PC-3 (cell line): ENCODE measurements around the gene MOB1A. TPM values are rescaled to one million over a fixed set of nuclear protein-coding genes. Genes with fewer than 3 reads are reported as not detected.
A peak's percentile ranks its signal among the peaks of the same experiment; 100 is the strongest.

ENCODE experiments used
- ATAC-seq: fragments of 200-7000 bp; cut with Tn5 transposase; 2 replicates; pipeline ENCODE4 v1.9.1; 2020; ENCODE audit warnings: mild to moderate bottlenecking, moderate library complexity
- BruUV-seq: library from RNA; stranded (reverse); fragments of 400-500 nt; replicated peaks from 2 replicates; lab custom pipeline; 2021; lab: Mats Ljungman, UMichigan
- CTCF ChIA-PET: fragments of 300-600 bp; sonication (Branson Sonifier 250); formaldehyde crosslinking; loops from one replicate; lab custom pipeline; 2022; ENCODE audit warnings: antibody characterized with exemption; lab: Charles Lee
- POLR2A ChIA-PET: fragments of 300-600 bp; sonication (Branson Sonifier 250); formaldehyde crosslinking; loops from one replicate; lab custom pipeline; 2022; ENCODE audit warnings: antibody characterized with exemption; ENCODE audit not compliant: unreplicated experiment; lab: Charles Lee
- DNase-seq: peaks from one replicate; pipeline ENCODE4 v3.0.0-alpha.2; 2015
- H2AFZ ChIP-seq: fragments of 300-600 bp; sonication (generic); 2 replicates; pipeline ENCODE4 v1.6.0; 2016; ENCODE audit warnings: antibody characterized with exemption, low read length
- H3F3A ChIP-seq: fragments of 300-600 bp; sonication (generic); one replicate; pipeline ENCODE4 v1.6.0; 2017; ENCODE audit warnings: antibody characterized with exemption, low read length, control low read depth, mild to moderate bottlenecking; ENCODE audit not compliant: unreplicated experiment
- H3K27ac ChIP-seq: fragments of 300-600 bp; sonication (generic); 2 replicates; pipeline ENCODE4 v1.5.1; 2016; ENCODE audit warnings: mild to moderate bottlenecking, low read length
- H3K27me3 ChIP-seq: fragments of 300-600 bp; sonication (generic); 2 replicates; pipeline ENCODE4 v1.6.1; 2016; ENCODE audit warnings: low read length, mixed read lengths
- H3K36me3 ChIP-seq: fragments of 300-600 bp; sonication (generic); 2 replicates; pipeline ENCODE4 v1.6.1; 2016; ENCODE audit warnings: low read depth, mixed run types, low read length, mixed read lengths
- H3K4me1 ChIP-seq: fragments of 300-600 bp; sonication (generic); 2 replicates; pipeline ENCODE4 v1.5.1; 2016; ENCODE audit warnings: low read length; ENCODE audit not compliant: insufficient read depth
- H3K4me2 ChIP-seq: fragments of 300-600 bp; sonication (generic); 2 replicates; pipeline ENCODE4 v1.6.0; 2016; ENCODE audit warnings: low read length
- H3K4me3 ChIP-seq: fragments of 300-600 bp; sonication (generic); 2 replicates; pipeline ENCODE4 v1.5.1; 2016; ENCODE audit warnings: mild to moderate bottlenecking, low read length, mixed read lengths
- H3K79me2 ChIP-seq: fragments of 300-600 bp; sonication (generic); 2 replicates; pipeline ENCODE4 v1.6.1; 2017; ENCODE audit warnings: low read length, mixed read lengths
- H3K9ac ChIP-seq: fragments of 300-600 bp; sonication (generic); 2 replicates; pipeline ENCODE4 v1.6.0; 2016; ENCODE audit warnings: mild to moderate bottlenecking, low read length
- H3K9me2 ChIP-seq: fragments of 300-600 bp; sonication (generic); replicated peaks from 2 replicates; pipeline ENCODE4 v1.6.1; 2016; ENCODE audit warnings: mixed run types, low read length, mixed read lengths
- H3K9me3 ChIP-seq: fragments of 300-600 bp; sonication (generic); 2 replicates; pipeline ENCODE4 v1.6.1; 2016; ENCODE audit warnings: low read length, mixed read lengths
- H4K20me1 ChIP-seq: fragments of 300-600 bp; sonication (generic); 2 replicates; pipeline ENCODE4 v1.6.1; 2016; ENCODE audit warnings: low read length, mixed read lengths
- EZH2 ChIP-seq: fragments of 300-600 bp; sonication (generic); IDR thresholded peaks from one replicate; pipeline ENCODE4 v1.6.1; 2017; ENCODE audit warnings: antibody characterized with exemption, mild to moderate bottlenecking, low read length; ENCODE audit not compliant: unreplicated experiment
- EZH2phosphoT487 ChIP-seq: fragments of 300-600 bp; sonication (generic); IDR thresholded peaks from 2 replicates; pipeline ENCODE4 v1.6.1; 2018; ENCODE audit warnings: mild to moderate bottlenecking, antibody characterized with exemption, low read length, borderline replicate concordance
- intact Hi-C: fragments of 100-400 bp; cut with micrococcal nuclease; formaldehyde crosslinking; loops from 2 replicates; pipeline ENCODE4 v1.9.0; 2023
- total RNA-seq: library from RNA; depleted of rRNA; stranded (reverse); fragments of >200 nt; gene quantifications from 2 replicates; pipeline ENCODE4 v1.2.3, GENCODE V29; 2014
- TF ChIP-seq, protein P1 (sequence below): fragments of 300-600 bp; sonication (generic); conservative IDR thresholded peaks from 2 replicates; pipeline ENCODE4 v1.5.1; 2017; ENCODE audit warnings: antibody characterized with exemption, low read depth, mild to moderate bottlenecking, low read length

Gene MOB1A
- total RNA-seq, 1 experiment from 2014 or later: 69.8 TPM

- Histone ChIP-seq H3K4me1 (peaks cover 32% of the 10 kb centered on the region), H3K9me2 (no peaks in the 10 kb centered on the region), H3K9me3 (no peaks in the 10 kb centered on the region), H3K4me3 (peak overlapping the region; percentile 26; the same call in 1 of the 2 replicates), H3K36me3 (peaks cover 40% of the 10 kb centered on the region), H3K9ac (no peak overlapping the region), H3K27me3 (no peaks in the 10 kb centered on the region), H3F3A (no peaks in the 10 kb centered on the region), H4K20me1 (peaks cover 41% of the 10 kb centered on the region), H2AFZ (no peak overlapping the region), H3K79me2 (peaks cover 72% of the 10 kb centered on the region), H3K4me2 (peak overlapping the region; percentile 69), H3K27ac (peak overlapping the region; percentile 70)
- ChIA-PET POLR2A (no interaction called here), CTCF (no interaction called here)
- TF ChIP-seq EZH2: no peak
- no peak for TF ChIP-seq EZH2phosphoT487
- TF ChIP-seq, protein P1, sequence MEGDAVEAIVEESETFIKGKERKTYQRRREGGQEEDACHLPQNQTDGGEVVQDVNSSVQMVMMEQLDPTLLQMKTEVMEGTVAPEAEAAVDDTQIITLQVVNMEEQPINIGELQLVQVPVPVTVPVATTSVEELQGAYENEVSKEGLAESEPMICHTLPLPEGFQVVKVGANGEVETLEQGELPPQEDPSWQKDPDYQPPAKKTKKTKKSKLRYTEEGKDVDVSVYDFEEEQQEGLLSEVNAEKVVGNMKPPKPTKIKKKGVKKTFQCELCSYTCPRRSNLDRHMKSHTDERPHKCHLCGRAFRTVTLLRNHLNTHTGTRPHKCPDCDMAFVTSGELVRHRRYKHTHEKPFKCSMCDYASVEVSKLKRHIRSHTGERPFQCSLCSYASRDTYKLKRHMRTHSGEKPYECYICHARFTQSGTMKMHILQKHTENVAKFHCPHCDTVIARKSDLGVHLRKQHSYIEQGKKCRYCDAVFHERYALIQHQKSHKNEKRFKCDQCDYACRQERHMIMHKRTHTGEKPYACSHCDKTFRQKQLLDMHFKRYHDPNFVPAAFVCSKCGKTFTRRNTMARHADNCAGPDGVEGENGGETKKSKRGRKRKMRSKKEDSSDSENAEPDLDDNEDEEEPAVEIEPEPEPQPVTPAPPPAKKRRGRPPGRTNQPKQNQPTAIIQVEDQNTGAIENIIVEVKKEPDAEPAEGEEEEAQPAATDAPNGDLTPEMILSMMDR: no peak
- ATAC-seq (no peak), DNase-seq (peak; percentile 27)
- BruUV-seq: no TSS peak
- intact Hi-C loops: no loop called here
These were observed 27.6 kb upstream of the MOB1A start for GRCh38 chr2:74206180-74206688.

DNA sequence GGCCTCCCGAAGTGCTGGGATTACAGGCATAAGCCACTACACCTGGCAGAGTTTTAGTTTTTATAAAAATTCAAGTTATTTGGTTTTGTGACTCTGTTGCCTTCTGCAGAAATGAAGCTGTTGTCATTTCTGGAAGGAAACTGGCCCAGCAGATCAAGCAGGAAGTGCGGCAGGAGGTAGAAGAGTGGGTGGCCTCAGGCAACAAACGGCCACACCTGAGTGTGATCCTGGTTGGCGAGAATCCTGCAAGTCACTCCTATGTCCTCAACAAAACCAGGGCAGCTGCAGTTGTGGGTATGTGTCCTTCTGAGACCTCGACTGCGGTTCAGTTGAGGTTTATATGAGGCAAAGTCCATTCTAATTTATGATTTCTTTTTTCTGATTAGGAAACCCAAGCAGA, 26.9 kb upstream of the MOB1A start:
- Histone ChIP-seq H3K9ac (no peak overlapping the region), H3K4me1 (peaks cover 38% of the 10 kb centered on the region), H3F3A (no peaks in the 10 kb centered on the region), H3K4me2 (peak overlapping the region; percentile 69), H3K27ac (peak overlapping the region; percentile 70), H2AFZ (no peak overlapping the region), H3K9me3 (no peaks in the 10 kb centered on the region), H3K4me3 (peak overlapping the region; percentile 26; the same call in 1 of the 2 replicates), H3K27me3 (no peaks in the 10 kb centered on the region), H3K36me3 (peaks cover 35% of the 10 kb centered on the region), H3K79me2 (peaks cover 78% of the 10 kb centered on the region), H4K20me1 (peaks cover 47% of the 10 kb centered on the region), H3K9me2 (no peaks in the 10 kb centered on the region)
- TF ChIP-seq EZH2 (no peak), EZH2phosphoT487 (no peak)
- TF ChIP-seq, protein P1: no peak
- intact Hi-C loops: no loop called here
- DNase-seq (peak; percentile 78), ATAC-seq (peak; percentile 87)
- ChIA-PET CTCF (no interaction called here), POLR2A (no interaction called here)
- BruUV-seq: no TSS peak

- Histone ChIP-seq H3K27ac (peak overlapping the region; percentile 35; the same call in 1 of the 2 replicates), H3K27me3 (no peaks in the 10 kb centered on the region), H3K4me1 (peaks cover 43% of the 10 kb centered on the region), H4K20me1 (peaks cover 52% of the 10 kb centered on the region), H3K4me3 (peak overlapping the region; percentile 20; the same call in 1 of the 2 replicates), H3K36me3 (peaks cover 32% of the 10 kb centered on the region), H3F3A (no peaks in the 10 kb centered on the region), H3K9ac (no peak overlapping the region), H2AFZ (no peak overlapping the region), H3K9me2 (no peaks in the 10 kb centered on the region), H3K4me2 (peak overlapping the region; percentile 69), H3K9me3 (no peaks in the 10 kb centered on the region), H3K79me2 (peaks cover 83% of the 10 kb centered on the region)
- no TSS peak for BruUV-seq
- no peak; the same call in 1 of the 2 replicates for ATAC-seq
- no peak for TF ChIP-seq EZH2
- TF ChIP-seq, protein P1: no peak
- TF ChIP-seq EZH2phosphoT487: no peak
- DNase-seq: no peak
- intact Hi-C loops: no loop called here
- CTCF ChIA-PET: no interaction called here
- POLR2A ChIA-PET: no interaction called here
These were observed 26.4 kb upstream of the MOB1A start for GRCh38 chr2:74205113-74205512.
